ENCODE results near the gene MPO. TPM values are rescaled to one million over a fixed set of nuclear protein-coding genes. Genes with fewer than 3 reads are reported as not detected.
A peak's percentile ranks its signal among the peaks of the same experiment; 100 is the strongest.

MPO gene
- polyA plus RNA-seq, 1 experiment = not detected

DNA sequence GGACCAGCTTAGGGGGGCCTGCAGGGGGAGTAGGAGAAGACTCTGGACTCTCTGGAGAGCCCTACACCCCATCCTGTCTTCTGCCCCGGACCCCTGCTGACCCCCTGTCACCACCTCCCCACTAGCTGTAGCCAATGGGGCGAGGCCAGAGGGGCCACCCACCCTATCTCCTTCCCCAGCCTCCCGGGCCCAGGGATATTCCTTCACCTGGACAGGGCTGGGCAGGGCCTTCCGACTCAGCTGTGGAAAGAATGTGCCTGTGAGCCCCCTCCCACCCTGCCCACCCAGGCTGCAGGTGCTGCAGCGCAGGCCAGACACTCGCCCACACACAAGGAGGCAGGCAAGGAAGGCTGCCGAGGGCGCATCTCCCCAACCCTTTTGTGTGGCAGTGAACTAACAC lies 24.9 kb upstream of the MPO start:
- no peaks in the 10 kb centered on the region for H3K36me3 ChIP-seq (ENCODE audit: control insufficient read depth, insufficient read depth, low read length)
- TF ChIP-seq, protein P1, sequence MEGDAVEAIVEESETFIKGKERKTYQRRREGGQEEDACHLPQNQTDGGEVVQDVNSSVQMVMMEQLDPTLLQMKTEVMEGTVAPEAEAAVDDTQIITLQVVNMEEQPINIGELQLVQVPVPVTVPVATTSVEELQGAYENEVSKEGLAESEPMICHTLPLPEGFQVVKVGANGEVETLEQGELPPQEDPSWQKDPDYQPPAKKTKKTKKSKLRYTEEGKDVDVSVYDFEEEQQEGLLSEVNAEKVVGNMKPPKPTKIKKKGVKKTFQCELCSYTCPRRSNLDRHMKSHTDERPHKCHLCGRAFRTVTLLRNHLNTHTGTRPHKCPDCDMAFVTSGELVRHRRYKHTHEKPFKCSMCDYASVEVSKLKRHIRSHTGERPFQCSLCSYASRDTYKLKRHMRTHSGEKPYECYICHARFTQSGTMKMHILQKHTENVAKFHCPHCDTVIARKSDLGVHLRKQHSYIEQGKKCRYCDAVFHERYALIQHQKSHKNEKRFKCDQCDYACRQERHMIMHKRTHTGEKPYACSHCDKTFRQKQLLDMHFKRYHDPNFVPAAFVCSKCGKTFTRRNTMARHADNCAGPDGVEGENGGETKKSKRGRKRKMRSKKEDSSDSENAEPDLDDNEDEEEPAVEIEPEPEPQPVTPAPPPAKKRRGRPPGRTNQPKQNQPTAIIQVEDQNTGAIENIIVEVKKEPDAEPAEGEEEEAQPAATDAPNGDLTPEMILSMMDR (IDR thresholded peaks at IDR 0.05; ENCODE audit: insufficient read depth, low read depth, low read length) = no peak
- no peaks in the 10 kb centered on the region for H3K27me3 ChIP-seq (ENCODE audit: control insufficient read depth, insufficient read depth, low read length)
- H3K4me3 ChIP-seq (ENCODE audit: low read depth, low read length) = no peak overlapping the region
- no peak for DNase-seq (ENCODE audit: low read depth)
- CTCF ChIA-PET = interaction anchor here (1.3 to 4.9 kb wide), 6 partner anchors 8 to 142 kb away, joined by 4 to 25 read pairs (median 16); partner anchors contain the start of gene RNF43
- POLR2A ChIA-PET = no interaction called here

DNA sequence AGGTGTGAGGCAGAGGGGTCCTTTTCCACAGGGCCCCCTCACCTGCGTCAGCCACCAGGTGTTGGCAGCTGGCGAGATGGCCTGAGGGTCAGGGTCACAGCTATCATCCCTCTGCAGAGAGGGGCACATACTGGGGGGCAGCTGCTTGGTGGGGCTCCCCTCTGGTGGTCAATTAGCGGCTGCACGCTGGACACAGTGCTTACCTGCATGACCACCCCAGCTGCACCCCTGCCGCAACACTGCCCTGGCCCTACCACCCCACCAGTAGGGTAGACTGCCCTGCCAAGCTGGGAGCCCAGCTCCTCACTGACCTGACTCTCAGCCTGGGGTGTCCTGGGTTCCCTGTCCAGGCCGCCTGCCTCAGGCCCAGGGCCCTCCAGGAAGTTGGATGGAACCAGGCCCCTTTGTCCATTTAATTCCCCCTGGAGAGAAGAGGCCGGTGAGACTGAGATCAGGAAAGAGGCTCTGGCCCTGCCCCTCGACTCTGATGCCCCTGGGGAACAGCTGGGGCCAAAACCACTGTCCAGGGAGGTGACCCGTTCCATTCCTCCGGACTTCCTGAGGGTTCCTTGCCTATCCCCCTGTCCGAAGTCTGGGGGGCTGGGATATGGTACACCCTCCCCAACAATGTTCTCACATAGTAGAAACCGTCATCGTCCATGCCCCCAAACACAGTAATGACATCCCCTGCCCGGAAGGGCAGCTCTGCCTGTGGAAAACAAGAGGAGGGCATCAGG lies 24.2 kb upstream of the MPO start:
- no peaks in the 10 kb centered on the region for H3K27me3 ChIP-seq (ENCODE audit: control insufficient read depth, insufficient read depth, low read length)
- no peak for DNase-seq (ENCODE audit: low read depth)
- ChIA-PET CTCF (interaction anchor here (0.6 to 4.9 kb wide), 10 partner anchors 9 to 783 kb away, joined by 3 to 25 read pairs (median 8); partner anchors contain the start of genes RNF43 and SUPT4H1), POLR2A (no interaction called here)
- no peaks in the 10 kb centered on the region for H3K36me3 ChIP-seq (ENCODE audit: control insufficient read depth, insufficient read depth, low read length)
- TF ChIP-seq, protein P1 (IDR thresholded peaks at IDR 0.05; ENCODE audit: insufficient read depth, low read depth, low read length) = no peak
- no peak overlapping the region for H3K4me3 ChIP-seq (ENCODE audit: low read depth, low read length)

DNA sequence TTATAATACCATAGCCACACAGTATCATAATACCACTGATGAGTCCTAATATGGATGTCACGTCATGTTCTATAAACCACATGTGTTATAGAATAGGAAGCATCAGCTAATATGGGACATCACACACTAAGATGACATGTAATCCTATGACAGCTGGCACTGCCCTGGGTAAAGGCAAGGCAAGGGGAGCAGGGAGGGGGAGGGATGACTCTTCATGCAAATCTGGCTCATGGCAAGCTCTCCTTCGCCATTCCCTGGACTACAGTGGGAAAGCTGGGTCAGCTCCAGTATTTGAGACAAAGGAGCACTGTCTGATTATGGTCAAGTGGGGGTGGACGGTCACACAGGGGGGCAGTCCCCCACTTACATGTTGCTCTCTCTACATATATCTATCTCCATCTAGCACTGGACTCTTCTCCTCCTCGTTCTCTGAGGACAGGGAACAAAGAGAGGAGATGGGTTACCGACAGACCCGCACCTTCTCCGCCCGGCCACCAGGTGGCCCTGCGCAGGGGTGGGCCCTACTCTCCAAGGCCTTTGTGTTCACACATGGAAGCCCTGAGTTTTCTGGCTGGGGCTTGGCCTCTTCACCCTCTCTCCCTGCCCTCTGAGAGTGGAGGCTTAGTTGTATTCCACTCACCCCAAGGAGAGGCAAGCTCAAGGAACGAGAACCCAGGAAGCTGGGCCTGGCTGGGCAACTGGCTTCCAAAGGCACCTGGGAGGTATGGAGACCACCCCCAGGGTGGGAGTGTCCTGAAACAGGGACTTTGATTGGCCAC lies 23.4 kb upstream of the MPO start:
- Histone ChIP-seq H3K4me3 (ENCODE audit: low read depth, low read length) (no peak overlapping the region), H3K27me3 (ENCODE audit: control insufficient read depth, insufficient read depth, low read length) (no peaks in the 10 kb centered on the region), H3K36me3 (ENCODE audit: control insufficient read depth, insufficient read depth, low read length) (no peaks in the 10 kb centered on the region)
- POLR2A ChIA-PET = no interaction called here
- no peak for DNase-seq (ENCODE audit: low read depth)
- CTCF ChIA-PET = interaction anchor here (0.6 to 4.9 kb wide), 16 partner anchors 9 to 784 kb away, joined by 3 to 25 read pairs (median 4); partner anchors contain the start of genes RNF43 and SUPT4H1
- TF ChIP-seq, protein P1 (IDR thresholded peaks at IDR 0.05; ENCODE audit: insufficient read depth, low read depth, low read length) = peak; percentile 85

DNA sequence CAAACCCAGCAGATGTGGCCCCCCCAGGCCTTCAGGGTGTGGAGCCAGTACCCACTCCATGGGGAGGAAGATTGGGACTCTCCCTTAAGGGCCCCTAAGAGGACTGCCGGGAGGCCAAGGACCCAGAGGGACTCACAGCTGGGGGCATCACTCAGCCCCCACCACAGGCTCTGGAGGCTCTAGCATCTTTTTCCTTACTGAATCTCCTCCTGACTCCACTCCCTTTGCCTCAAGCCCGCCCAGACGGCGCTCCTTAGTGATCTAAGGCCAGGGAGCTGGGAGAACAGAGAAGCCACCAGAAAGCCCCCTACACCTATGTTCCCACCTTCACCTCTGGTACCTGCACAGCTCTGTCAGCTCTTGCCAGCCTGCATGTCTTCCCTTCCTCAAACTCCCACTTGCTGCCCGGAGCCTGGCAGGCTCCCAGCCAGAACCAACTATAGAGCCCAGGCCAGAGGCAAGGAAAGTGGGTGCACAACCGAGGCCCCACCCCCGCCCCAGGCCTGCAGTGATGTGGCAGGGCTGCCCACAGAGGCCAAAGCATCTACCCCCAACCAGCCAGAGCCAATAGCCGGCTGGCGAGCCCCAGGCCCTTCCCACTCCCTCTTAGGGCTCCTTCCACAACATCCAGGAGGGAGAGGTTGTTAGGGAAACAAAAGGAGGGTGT lies 22.3 kb upstream of the MPO start:
- Histone ChIP-seq H3K36me3 (ENCODE audit: control insufficient read depth, insufficient read depth, low read length) (no peaks in the 10 kb centered on the region), H3K4me3 (ENCODE audit: low read depth, low read length) (no peak overlapping the region), H3K27me3 (ENCODE audit: control insufficient read depth, insufficient read depth, low read length) (no peaks in the 10 kb centered on the region)
- CTCF ChIA-PET = interaction anchor here (1.5 to 4.9 kb wide), 4 partner anchors 10 to 144 kb away, joined by 3 to 25 read pairs (median 24); partner anchors contain the start of gene RNF43
- TF ChIP-seq, protein P1 (IDR thresholded peaks at IDR 0.05; ENCODE audit: insufficient read depth, low read depth, low read length) = no peak
- DNase-seq (ENCODE audit: low read depth) = no peak
- POLR2A ChIA-PET = no interaction called here
